Astrocyte (in vitro differentiated cells and primary cell): ENCODE results near the gene UNC50. TPM values are rescaled to one million over a fixed set of nuclear protein-coding genes. Genes with fewer than 3 reads are reported as not detected.
"Not testable (repeated sequence)": the region's sequence is repeated elsewhere in the genome, so short reads cannot be mapped to it uniquely, and the experiment has no call there.

Experiments
- DNase-seq: peaks from one replicate; pipeline ENCODE4 v3.0.0-alpha.2; 2010; ENCODE audit warnings: low read depth
- FAIRE-seq: peaks from 2 replicates; lab custom pipeline; 2011; peaks lifted over from hg19 to GRCh38; lab: Jason Lieb, UNC
- H2AFZ ChIP-seq: 2 replicates; pipeline ENCODE4 v1.6.0; 2012; ENCODE audit warnings: low read depth, low read length, inconsistent platforms
- H3K27ac ChIP-seq: 2 replicates; pipeline ENCODE4 v1.5.1; 2011; ENCODE audit warnings: low read depth, low read length, inconsistent platforms
- H3K27me3 ChIP-seq: 2 replicates; pipeline ENCODE4 v1.6.0; 2011; ENCODE audit warnings: low read length, inconsistent platforms; ENCODE audit not compliant: insufficient read depth
- H3K36me3 ChIP-seq: 2 replicates; pipeline ENCODE4 v1.5.1; 2011; ENCODE audit warnings: low read length, inconsistent platforms; ENCODE audit not compliant: insufficient read depth
- H3K4me1 ChIP-seq: 2 replicates; pipeline ENCODE4 v1.5.1; 2011; ENCODE audit warnings: low read length, inconsistent platforms; ENCODE audit not compliant: insufficient read depth
- H3K4me2 ChIP-seq: 2 replicates; pipeline ENCODE4 v1.6.0; 2012; ENCODE audit warnings: low read length, inconsistent platforms
- H3K4me3 ChIP-seq: 2 replicates; pipeline ENCODE4 v1.5.1; 2011; ENCODE audit warnings: low read depth, mild to moderate bottlenecking, low read length, inconsistent platforms; ENCODE audit not compliant: insufficient read depth
- H3K79me2 ChIP-seq: 2 replicates; pipeline ENCODE4 v1.6.0; 2012; ENCODE audit warnings: mild to moderate bottlenecking, low read length, inconsistent platforms; ENCODE audit not compliant: insufficient read depth
- H3K9ac ChIP-seq: 2 replicates; pipeline ENCODE4 v1.6.0; 2012; ENCODE audit warnings: mild to moderate bottlenecking, low read length, inconsistent platforms
- H3K9me3 ChIP-seq: 2 replicates; pipeline ENCODE4 v1.5.1; 2012; ENCODE audit warnings: low read depth, mild to moderate bottlenecking, low read length, inconsistent platforms; ENCODE audit not compliant: insufficient read depth
- H4K20me1 ChIP-seq: 2 replicates; pipeline ENCODE4 v1.6.0; 2012; ENCODE audit warnings: low read length, inconsistent platforms; ENCODE audit not compliant: insufficient read depth
- H3K27ac Mint-ChIP-seq: one replicate; pipeline ENCODE4 v1.8.0; 2021; ENCODE audit warnings: mild to moderate bottlenecking, mixed read lengths; ENCODE audit not compliant: unreplicated experiment
- H3K27me3 Mint-ChIP-seq: one replicate; pipeline ENCODE4 v1.8.0; 2021; ENCODE audit warnings: low read depth, mixed read lengths; ENCODE audit not compliant: unreplicated experiment
- H3K36me3 Mint-ChIP-seq: one replicate; pipeline ENCODE4 v1.8.0; 2021; ENCODE audit warnings: low read depth, mixed read lengths; ENCODE audit not compliant: unreplicated experiment
- H3K4me1 Mint-ChIP-seq: one replicate; pipeline ENCODE4 v1.8.0; 2021; ENCODE audit warnings: low read depth, mixed read lengths; ENCODE audit not compliant: unreplicated experiment
- H3K4me3 Mint-ChIP-seq: one replicate; pipeline ENCODE4 v1.8.0; 2021; ENCODE audit warnings: mild to moderate bottlenecking, moderate library complexity, mixed read lengths; ENCODE audit not compliant: unreplicated experiment
- H3K9me3 Mint-ChIP-seq: one replicate; pipeline ENCODE4 v1.8.0; 2021; ENCODE audit warnings: mild to moderate bottlenecking, mixed read lengths; ENCODE audit not compliant: unreplicated experiment
- EZH2 ChIP-seq: IDR thresholded peaks from 2 replicates; pipeline ENCODE4 v1.6.1; 2012; ENCODE audit warnings: mild to moderate bottlenecking, low read length, inconsistent platforms; ENCODE audit not compliant: insufficient read depth
- total RNA-seq: library from RNA; stranded (reverse); gene quantifications from 2 replicates; pipeline ENCODE4 v1.2.1, GENCODE V29; 2021
- TF ChIP-seq, protein P1 (sequence below): IDR thresholded peaks from 2 replicates; pipeline ENCODE4 v1.5.1; 2011; ENCODE audit warnings: low read depth, mild to moderate bottlenecking, inconsistent platforms, low read length, moderate library complexity; ENCODE audit not compliant: insufficient read depth

UNC50 gene
- total RNA-seq, 1 donor from 2014 or later, result 26.8 TPM

DNA sequence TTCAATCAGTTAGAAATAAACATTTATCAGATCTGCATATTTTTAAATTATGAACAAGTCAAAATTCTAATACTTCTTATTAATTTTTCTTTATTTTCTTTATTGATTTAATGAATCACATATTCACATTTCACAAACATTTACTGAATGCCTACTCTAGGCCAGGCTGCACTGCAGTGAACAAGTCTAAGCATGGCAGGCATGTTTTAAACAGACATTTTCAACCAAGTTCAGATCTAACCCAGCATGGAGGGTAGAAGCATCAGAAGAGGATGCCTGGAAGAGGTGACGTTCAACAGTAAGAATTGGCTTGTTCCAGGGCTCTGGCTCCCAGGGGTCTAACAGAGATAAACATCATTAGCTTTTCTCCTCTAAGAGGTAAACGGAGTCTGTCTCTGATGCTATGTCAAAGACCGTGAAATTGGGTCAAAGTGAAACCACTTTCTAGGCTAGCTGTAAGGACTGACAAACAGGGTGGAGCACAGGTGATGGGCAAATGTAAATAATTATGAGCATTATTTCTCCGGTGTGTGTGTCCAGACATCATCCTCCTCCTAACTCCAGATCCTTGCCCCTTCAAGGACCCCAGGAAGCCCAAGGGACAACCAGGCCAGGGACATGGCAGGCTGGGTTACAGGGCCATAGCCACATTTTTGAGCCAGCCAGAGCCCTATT, 50.6 kb downstream of the UNC50 start:
- Histone ChIP-seq H3K4me2 (no peak overlapping the region), H3K9me3 (no peaks in the 10 kb centered on the region), H2AFZ (no peak overlapping the region), H3K79me2 (no peaks in the 10 kb centered on the region), H3K9ac (no peak overlapping the region), H3K36me3 (no peaks in the 10 kb centered on the region), H3K27ac (no peak overlapping the region), H4K20me1 (no peaks in the 10 kb centered on the region), H3K4me3 (no peak overlapping the region), H3K27me3 (no peaks in the 10 kb centered on the region), H3K4me1 (no peaks in the 10 kb centered on the region)
- Mint-ChIP-seq H3K27ac (no peak overlapping the region), H3K27me3 (no peaks in the 10 kb centered on the region), H3K36me3 (no peaks in the 10 kb centered on the region), H3K9me3 (peaks cover 5% of the 10 kb centered on the region), H3K4me1 (peaks cover 2% of the 10 kb centered on the region), H3K4me3 (no peak overlapping the region)
- no peak for TF ChIP-seq EZH2
- TF ChIP-seq, protein P1, sequence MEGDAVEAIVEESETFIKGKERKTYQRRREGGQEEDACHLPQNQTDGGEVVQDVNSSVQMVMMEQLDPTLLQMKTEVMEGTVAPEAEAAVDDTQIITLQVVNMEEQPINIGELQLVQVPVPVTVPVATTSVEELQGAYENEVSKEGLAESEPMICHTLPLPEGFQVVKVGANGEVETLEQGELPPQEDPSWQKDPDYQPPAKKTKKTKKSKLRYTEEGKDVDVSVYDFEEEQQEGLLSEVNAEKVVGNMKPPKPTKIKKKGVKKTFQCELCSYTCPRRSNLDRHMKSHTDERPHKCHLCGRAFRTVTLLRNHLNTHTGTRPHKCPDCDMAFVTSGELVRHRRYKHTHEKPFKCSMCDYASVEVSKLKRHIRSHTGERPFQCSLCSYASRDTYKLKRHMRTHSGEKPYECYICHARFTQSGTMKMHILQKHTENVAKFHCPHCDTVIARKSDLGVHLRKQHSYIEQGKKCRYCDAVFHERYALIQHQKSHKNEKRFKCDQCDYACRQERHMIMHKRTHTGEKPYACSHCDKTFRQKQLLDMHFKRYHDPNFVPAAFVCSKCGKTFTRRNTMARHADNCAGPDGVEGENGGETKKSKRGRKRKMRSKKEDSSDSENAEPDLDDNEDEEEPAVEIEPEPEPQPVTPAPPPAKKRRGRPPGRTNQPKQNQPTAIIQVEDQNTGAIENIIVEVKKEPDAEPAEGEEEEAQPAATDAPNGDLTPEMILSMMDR, result no peak
- no peak for DNase-seq
- FAIRE-seq, result no peak

- H3K4me3 Mint-ChIP-seq, H3K4me2 ChIP-seq, FAIRE-seq, H3K27me3 Mint-ChIP-seq, H3K9me3 ChIP-seq, H3K27ac Mint-ChIP-seq, H3K4me3 ChIP-seq, H2AFZ ChIP-seq, H3K9ac ChIP-seq, H3K36me3 Mint-ChIP-seq, DNase-seq, H3K4me1 Mint-ChIP-seq, H3K27ac ChIP-seq, H4K20me1 ChIP-seq, H3K27me3 ChIP-seq, H3K4me1 ChIP-seq, H3K36me3 ChIP-seq, H3K9me3 Mint-ChIP-seq, H3K79me2 ChIP-seq: not testable (repeated sequence)
These were observed 51.1 kb downstream of the UNC50 start for GRCh38 chr2:98659491-98659840.

- peaks cover 4% of the 10 kb centered on the region for H3K4me1 Mint-ChIP-seq
- TF ChIP-seq EZH2, result no peak
- TF ChIP-seq, protein P1, result no peak
- H3K27me3 Mint-ChIP-seq, result no peaks in the 10 kb centered on the region
- no peak overlapping the region for H3K4me3 Mint-ChIP-seq
- no peaks in the 10 kb centered on the region for H3K27me3 ChIP-seq
- H3K9me3 Mint-ChIP-seq, result peaks cover 5% of the 10 kb centered on the region
- H3K27ac Mint-ChIP-seq, result no peak overlapping the region
- no peaks in the 10 kb centered on the region for H3K9me3 ChIP-seq
- H3K36me3 Mint-ChIP-seq, result no peaks in the 10 kb centered on the region
- H3K79me2 ChIP-seq, result no peaks in the 10 kb centered on the region
- DNase-seq (no peak), FAIRE-seq (no peak)
- H3K4me2 ChIP-seq, result no peak overlapping the region
- no peaks in the 10 kb centered on the region for H3K36me3 ChIP-seq
- no peak overlapping the region for H3K9ac ChIP-seq
- no peaks in the 10 kb centered on the region for H4K20me1 ChIP-seq
- H3K4me3 ChIP-seq, result no peak overlapping the region
- no peak overlapping the region for H3K27ac ChIP-seq
- H3K4me1 ChIP-seq, result no peaks in the 10 kb centered on the region
- H2AFZ ChIP-seq, result no peak overlapping the region
These were observed 55.2 kb downstream of the UNC50 start for GRCh38 chr2:98663511-98664090.
